Measurements from ENCODE around the gene GALK1.

The GALK1 gene

GRCh38 chr17:75749545-75750389 lies 15.2 kb downstream of the GALK1 start:
- peak; percentile 69 for DNase-seq (ENCODE audit: low spot score)

GRCh38 chr17:75748706-75749105 lies 16.3 kb downstream of the GALK1 start:
- no peak for DNase-seq (ENCODE audit: low spot score)

GRCh38 chr17:75743625-75744206 lies 21.3 kb downstream of the GALK1 start:
- DNase-seq (ENCODE audit: low spot score) = no peak

GRCh38 chr17:75742337-75742736 lies 22.7 kb downstream of the GALK1 start:
- no peak for DNase-seq (ENCODE audit: low spot score)

- DNase-seq (ENCODE audit: low spot score) = no peak
Observed at GRCh38 chr17:75740631-75741077, 24.3 kb downstream of the GALK1 start.

- DNase-seq (ENCODE audit: low spot score) = no peak
Observed at GRCh38 chr17:75740215-75740614, 24.8 kb downstream of the GALK1 start.

- no peak for DNase-seq (ENCODE audit: low spot score)
Observed at GRCh38 chr17:75739801-75740200, 25.2 kb downstream of the GALK1 start.

- no peak for DNase-seq (ENCODE audit: low spot score)
Observed at GRCh38 chr17:75739174-75739573, 25.8 kb downstream of the GALK1 start.

GRCh38 chr17:75738218-75738802 lies 26.7 kb downstream of the GALK1 start:
- DNase-seq (ENCODE audit: low spot score) = no peak

GRCh38 chr17:75737133-75737962 lies 27.6 kb downstream of the GALK1 start:
- DNase-seq (ENCODE audit: low spot score) = no peak

GRCh38 chr17:75736173-75736835 lies 28.7 kb downstream of the GALK1 start:
- no peak for DNase-seq (ENCODE audit: low spot score)

- DNase-seq (ENCODE audit: low spot score) = no peak
Observed at GRCh38 chr17:75734674-75735294, 30.2 kb downstream of the GALK1 start.

GRCh38 chr17:75733471-75733870 lies 31.5 kb downstream of the GALK1 start:
- DNase-seq (ENCODE audit: low spot score) = no peak

- DNase-seq (ENCODE audit: low spot score) = no peak
Observed at GRCh38 chr17:75731716-75732498, 33.1 kb downstream of the GALK1 start.

GRCh38 chr17:75731086-75731715 lies 33.8 kb downstream of the GALK1 start:
- no peak for DNase-seq (ENCODE audit: low spot score)

- DNase-seq (ENCODE audit: low spot score) = no peak
Observed at GRCh38 chr17:75730065-75730464, 34.9 kb downstream of the GALK1 start.

GRCh38 chr17:75729351-75729750 lies 35.6 kb downstream of the GALK1 start:
- no peak for DNase-seq (ENCODE audit: low spot score)

- no peak for DNase-seq (ENCODE audit: low spot score)
Observed at GRCh38 chr17:75727391-75727790, 37.6 kb downstream of the GALK1 start.

- no peak for DNase-seq (ENCODE audit: low spot score)
Observed at GRCh38 chr17:75725504-75725903, 39.5 kb downstream of the GALK1 start.

Measured in putamen (tissue), 1 donor.